ENCODE results near the gene SPINK6.
A peak's percentile ranks its signal among the peaks of the same experiment; 100 is the strongest.

SPINK6 gene

DNA sequence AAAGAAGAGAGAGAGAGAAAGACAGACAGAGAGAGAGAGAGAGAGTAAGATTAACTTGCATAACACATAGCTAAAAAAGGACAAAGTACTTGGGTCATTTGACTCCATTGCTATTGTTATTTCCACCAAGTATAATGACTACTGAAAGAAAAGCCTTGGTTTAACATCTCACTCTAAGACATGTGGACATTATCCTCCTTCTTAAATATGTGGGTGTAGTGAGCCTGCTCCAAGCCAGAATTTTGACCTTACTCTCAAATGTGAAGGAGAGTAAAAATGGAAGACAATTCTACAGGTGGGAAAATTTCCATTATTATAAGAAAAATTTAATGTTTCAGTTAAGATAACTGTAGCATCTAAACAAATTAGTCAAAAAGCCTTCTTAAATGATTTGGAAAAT is 27.0 kb downstream of the SPINK6 start:
- no peak overlapping the region for H3K27ac ChIP-seq
- POLR2A ChIA-PET (ENCODE audit: low non-redundant PET) = no interaction called here
- CTCF ChIA-PET = no interaction called here
- TF ChIP-seq, protein P1, sequence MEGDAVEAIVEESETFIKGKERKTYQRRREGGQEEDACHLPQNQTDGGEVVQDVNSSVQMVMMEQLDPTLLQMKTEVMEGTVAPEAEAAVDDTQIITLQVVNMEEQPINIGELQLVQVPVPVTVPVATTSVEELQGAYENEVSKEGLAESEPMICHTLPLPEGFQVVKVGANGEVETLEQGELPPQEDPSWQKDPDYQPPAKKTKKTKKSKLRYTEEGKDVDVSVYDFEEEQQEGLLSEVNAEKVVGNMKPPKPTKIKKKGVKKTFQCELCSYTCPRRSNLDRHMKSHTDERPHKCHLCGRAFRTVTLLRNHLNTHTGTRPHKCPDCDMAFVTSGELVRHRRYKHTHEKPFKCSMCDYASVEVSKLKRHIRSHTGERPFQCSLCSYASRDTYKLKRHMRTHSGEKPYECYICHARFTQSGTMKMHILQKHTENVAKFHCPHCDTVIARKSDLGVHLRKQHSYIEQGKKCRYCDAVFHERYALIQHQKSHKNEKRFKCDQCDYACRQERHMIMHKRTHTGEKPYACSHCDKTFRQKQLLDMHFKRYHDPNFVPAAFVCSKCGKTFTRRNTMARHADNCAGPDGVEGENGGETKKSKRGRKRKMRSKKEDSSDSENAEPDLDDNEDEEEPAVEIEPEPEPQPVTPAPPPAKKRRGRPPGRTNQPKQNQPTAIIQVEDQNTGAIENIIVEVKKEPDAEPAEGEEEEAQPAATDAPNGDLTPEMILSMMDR (conservative IDR thresholded peaks at IDR 0.05; ENCODE audit: low read depth) = no peak
- no peak for DNase-seq (ENCODE audit: low spot score)

DNA sequence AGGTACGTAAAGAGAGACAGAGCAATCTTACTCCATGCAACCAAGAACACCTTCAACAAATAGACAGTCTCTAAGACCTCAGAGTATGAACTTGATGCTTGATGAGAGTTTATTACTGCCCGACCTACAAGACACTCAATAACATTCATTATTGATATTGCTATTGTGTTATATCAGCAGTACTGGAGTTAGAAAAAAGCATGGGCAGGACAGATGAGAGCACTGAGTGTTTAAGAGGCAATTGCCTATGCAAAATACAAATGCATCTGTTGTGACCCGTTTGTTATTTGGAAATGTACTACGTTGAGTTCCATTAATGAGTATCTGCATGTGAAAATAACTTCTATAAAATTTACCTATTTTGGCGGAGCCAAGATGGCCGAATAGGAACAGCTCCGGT is 27.4 kb downstream of the SPINK6 start:
- TF ChIP-seq, protein P1 (conservative IDR thresholded peaks at IDR 0.05; ENCODE audit: low read depth) = no peak
- POLR2A ChIA-PET (ENCODE audit: low non-redundant PET) = no interaction called here
- CTCF ChIA-PET = no interaction called here
- H3K27ac ChIP-seq = peak overlapping the region; percentile 89
- no peak for DNase-seq (ENCODE audit: low spot score)

DNA sequence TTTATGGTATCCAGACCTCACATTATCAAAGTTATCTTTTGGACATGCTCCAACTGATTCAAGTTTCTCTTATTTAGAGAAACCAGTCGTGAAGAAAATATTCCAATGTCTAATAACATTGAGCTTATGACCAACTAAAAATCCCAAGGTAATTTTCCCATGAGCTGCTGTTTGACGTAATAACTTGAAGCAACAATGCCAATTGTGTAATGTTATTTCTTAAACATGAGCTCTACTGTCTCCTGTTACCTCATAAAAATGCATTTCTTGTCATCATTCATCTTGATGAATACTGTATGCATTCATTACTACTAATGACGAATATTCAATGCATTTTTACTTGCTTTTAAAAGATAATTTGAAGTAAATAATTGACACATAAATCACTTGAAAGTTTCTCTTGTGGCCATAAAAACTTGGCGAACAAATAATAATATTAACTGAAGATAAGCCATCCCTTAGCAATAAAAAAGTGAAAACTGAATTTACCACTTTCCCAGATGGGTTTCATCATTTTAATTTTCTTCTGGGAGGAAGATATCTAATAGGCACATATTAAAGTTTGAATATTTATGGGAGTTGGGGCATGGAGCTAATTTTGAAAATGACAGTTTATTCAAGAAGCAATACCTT is 35.1 kb downstream of the SPINK6 start:
- TF ChIP-seq, protein P1 (conservative IDR thresholded peaks at IDR 0.05; ENCODE audit: low read depth) = no peak
- CTCF ChIA-PET = interaction anchor here (0.7 kb wide), 1 partner anchor 30 kb away, joined by 3 read pairs; no protein-coding TSS in a partner anchor
- no peak for DNase-seq (ENCODE audit: low spot score)
- H3K27ac ChIP-seq = no peak overlapping the region
- POLR2A ChIA-PET (ENCODE audit: low non-redundant PET) = no interaction called here

DNA sequence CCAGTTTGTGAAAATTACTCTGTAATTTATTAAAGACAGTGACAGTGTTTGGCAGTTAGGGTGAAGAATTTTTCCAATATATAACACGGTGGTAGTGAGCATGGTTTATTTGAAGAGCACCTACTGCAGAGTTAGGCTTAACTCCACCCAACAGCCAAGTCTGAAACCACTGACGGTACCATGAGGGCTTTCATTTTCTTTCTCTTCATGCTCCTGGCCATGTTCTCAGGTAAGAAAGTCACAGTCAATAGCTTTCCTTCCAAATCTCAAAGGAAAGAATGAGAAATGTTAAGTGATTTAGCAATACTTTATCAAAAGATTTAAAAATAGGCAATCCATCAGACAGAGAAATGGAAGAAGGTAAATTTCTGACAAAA is 35.6 kb downstream of the SPINK6 start, which contains the start of gene MARCOL:
MARCOL (plus strand) TSS at position 108 of the 377 bp plus-strand sequence; CDS start at position 181, 73 bp downstream.
- no peak for DNase-seq (ENCODE audit: low spot score)
- POLR2A ChIA-PET (ENCODE audit: low non-redundant PET) = no interaction called here
- TF ChIP-seq, protein P1 (conservative IDR thresholded peaks at IDR 0.05; ENCODE audit: low read depth) = no peak
- no peak within 1 kb of the TSS for H3K27ac ChIP-seq
- CTCF ChIA-PET = no interaction called here

DNA sequence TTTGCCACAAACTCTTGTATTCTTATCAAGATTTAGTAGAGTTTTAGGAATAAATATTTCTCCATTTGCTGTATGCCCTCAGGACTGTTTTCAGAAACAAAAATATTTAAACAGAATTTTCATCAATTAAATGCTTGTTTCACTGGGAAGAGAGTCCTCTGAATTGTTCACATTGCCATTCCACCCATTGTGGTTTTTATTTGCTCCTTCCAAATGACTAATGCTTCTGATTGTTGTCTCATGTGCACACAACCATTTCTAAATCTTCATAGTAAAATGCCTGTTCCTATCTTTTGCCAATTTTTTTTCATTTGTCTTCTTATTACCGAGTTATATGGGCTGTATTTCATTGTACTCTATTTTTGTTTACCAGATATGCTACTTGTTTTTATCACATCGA is 46.1 kb downstream of the SPINK6 start:
- ChIA-PET POLR2A (ENCODE audit: low non-redundant PET) (no interaction called here), CTCF (no interaction called here)
- H3K27ac ChIP-seq = no peak overlapping the region
- TF ChIP-seq, protein P1 (conservative IDR thresholded peaks at IDR 0.05; ENCODE audit: low read depth) = no peak
- no peak for DNase-seq (ENCODE audit: low spot score)

GRCh38 chr5:148255456-148255855 is 52.6 kb downstream of the SPINK6 start:
- DNase-seq (ENCODE audit: low spot score) = no peak
- CTCF ChIA-PET = interaction anchor here (0.8 kb wide), 1 partner anchor 108 kb away, joined by 3 read pairs; no protein-coding TSS in a partner anchor
- POLR2A ChIA-PET (ENCODE audit: low non-redundant PET) = no interaction called here
- TF ChIP-seq, protein P1 (conservative IDR thresholded peaks at IDR 0.05; ENCODE audit: low read depth) = no peak
- H3K27ac ChIP-seq = no peak overlapping the region

Data from RWPE1 (cell line).